NOMO-1 treated with DMSO at 0.1 percent for 48 hours (cell line): ENCODE results near the gene ZNF428.
"Not testable (repeated sequence)": the region's sequence is repeated elsewhere in the genome, so short reads cannot be mapped to it uniquely, and the experiment has no call there.

Experiments used
- DNase-seq: peaks from one replicate; lab custom pipeline; 2025; ENCODE audit not compliant: unreplicated experiment; lab: John Stamatoyannopoulos, UW

Gene ZNF428

GRCh38 chr19:43620061-43621001 lies 902 bp upstream of the ZNF428 start:
- no peak for DNase-seq

GRCh38 chr19:43618921-43619261 lies 538 bp downstream of the ZNF428 start:
- DNase-seq = peak; percentile 11

GRCh38 chr19:43616954-43617353 lies 2.5 kb downstream of the ZNF428 start:
- no peak for DNase-seq

GRCh38 chr19:43616306-43616705 lies 3.1 kb downstream of the ZNF428 start:
- DNase-seq = no peak

GRCh38 chr19:43612374-43612773 lies 7.1 kb downstream of the ZNF428 start:
- DNase-seq = no peak

GRCh38 chr19:43611788-43612187 lies 7.6 kb downstream of the ZNF428 start, which contains the start of gene SRRM5:
Gene SRRM5, plus strand, starts transcription at chr19:43612088. Its CDS starts 34 bp downstream, at chr19:43612122.
- no peak for DNase-seq

- DNase-seq = no peak
These were observed 8.9 kb downstream of the ZNF428 start for GRCh38 chr19:43610493-43610892.

- DNase-seq = no peak
These were observed 9.6 kb downstream of the ZNF428 start for GRCh38 chr19:43609872-43610271.

GRCh38 chr19:43607238-43608205 lies 11.9 kb downstream of the ZNF428 start:
- DNase-seq = no peak

- no peak for DNase-seq
These were observed 12.7 kb downstream of the ZNF428 start for GRCh38 chr19:43606569-43607229.

GRCh38 chr19:43605875-43606568 lies 13.4 kb downstream of the ZNF428 start:
- no peak for DNase-seq

- DNase-seq = not testable (repeated sequence)
These were observed 19.1 kb downstream of the ZNF428 start for GRCh38 chr19:43600326-43600725.

- DNase-seq = no peak
These were observed 19.7 kb downstream of the ZNF428 start for GRCh38 chr19:43599635-43600295.

- no peak for DNase-seq
These were observed 20.8 kb downstream of the ZNF428 start for GRCh38 chr19:43598445-43599240.

- peak; percentile 30 for DNase-seq
These were observed 21.6 kb downstream of the ZNF428 start for GRCh38 chr19:43597876-43598275.

- DNase-seq = no peak
These were observed 22.5 kb downstream of the ZNF428 start for GRCh38 chr19:43596842-43597461.

- DNase-seq = peak; percentile 98
These were observed 23.2 kb downstream of the ZNF428 start, which contains the start of the genes IRGQ and ZNF576 for GRCh38 chr19:43595999-43596841. Gene IRGQ, minus strand, starts transcription at chr19:43596134. Its CDS starts 796 bp downstream, at chr19:43595338. Gene ZNF576, plus strand, starts transcription at chr19:43596595. Its CDS starts 514 bp downstream, at chr19:43597109.
